Osteoblast (primary cell): Measurements from ENCODE around the gene SYT17. TPM values are rescaled to one million over a fixed set of nuclear protein-coding genes. Genes with fewer than 3 reads are reported as not detected.

Experiments used
- DNase-seq: peaks from one replicate; pipeline ENCODE4 v3.0.0; 2011; ENCODE audit warnings: low spot score, mixed read lengths; ENCODE audit not compliant: insufficient read length; ENCODE audit errors: missing footprints
- H2AFZ ChIP-seq: 2 replicates; pipeline ENCODE4 v1.6.0; 2011; ENCODE audit warnings: mild to moderate bottlenecking, low read length
- H3K27ac ChIP-seq: 2 replicates; pipeline ENCODE4 v1.5.1; 2011; ENCODE audit warnings: mild to moderate bottlenecking, low read depth, low read length, moderate library complexity
- H3K27me3 ChIP-seq: 2 replicates; pipeline ENCODE4 v1.6.0; 2012; ENCODE audit warnings: mild to moderate bottlenecking, control low read depth, inconsistent platforms, low read length, moderate library complexity; ENCODE audit not compliant: insufficient read depth
- H3K36me3 ChIP-seq: 2 replicates; pipeline ENCODE4 v1.5.1; 2011; ENCODE audit warnings: mild to moderate bottlenecking, low read length, control low read depth, moderate library complexity; ENCODE audit not compliant: insufficient read depth
- H3K4me1 ChIP-seq: 2 replicates; pipeline ENCODE4 v1.5.1; 2011; ENCODE audit warnings: mild to moderate bottlenecking, low read length, control low read depth, moderate library complexity; ENCODE audit not compliant: insufficient read depth
- H3K4me2 ChIP-seq: 2 replicates; pipeline ENCODE4 v1.6.0; 2011; ENCODE audit warnings: mild to moderate bottlenecking, low read length; ENCODE audit not compliant: insufficient read depth
- H3K4me3 ChIP-seq: fragments of 200-600 bp; sonication (generic); 3 replicates; pipeline ENCODE4 v1.5.1; 2012; ENCODE audit warnings: mild to moderate bottlenecking, low read length, inconsistent platforms; ENCODE audit not compliant: insufficient read depth
- H3K79me2 ChIP-seq: 2 replicates; pipeline ENCODE4 v1.6.0; 2012; ENCODE audit warnings: mild to moderate bottlenecking, low read length, control low read depth, inconsistent platforms; ENCODE audit not compliant: insufficient read depth
- H3K9me3 ChIP-seq: 2 replicates; pipeline ENCODE4 v1.5.1; 2011; ENCODE audit warnings: low read depth, low read length, control low read depth
- H4K20me1 ChIP-seq: 2 replicates; pipeline ENCODE4 v1.6.0; 2012; ENCODE audit warnings: mild to moderate bottlenecking, low read length, control low read depth; ENCODE audit not compliant: insufficient read depth
- total RNA-seq: library from RNA; depleted of rRNA; stranded (reverse); fragments of >200 nt; gene quantifications from 2 replicates; pipeline ENCODE4 v1.2.3, GENCODE V29; 2012
- TF ChIP-seq, protein P1 (sequence below): IDR thresholded peaks from 2 replicates; pipeline ENCODE4 v1.5.1; 2011; ENCODE audit warnings: mild to moderate bottlenecking, low read depth, low read length, moderate library complexity; ENCODE audit errors: extremely low read depth

SYT17 gene
- total RNA-seq, 1 donor, result under 0.01 TPM

DNA sequence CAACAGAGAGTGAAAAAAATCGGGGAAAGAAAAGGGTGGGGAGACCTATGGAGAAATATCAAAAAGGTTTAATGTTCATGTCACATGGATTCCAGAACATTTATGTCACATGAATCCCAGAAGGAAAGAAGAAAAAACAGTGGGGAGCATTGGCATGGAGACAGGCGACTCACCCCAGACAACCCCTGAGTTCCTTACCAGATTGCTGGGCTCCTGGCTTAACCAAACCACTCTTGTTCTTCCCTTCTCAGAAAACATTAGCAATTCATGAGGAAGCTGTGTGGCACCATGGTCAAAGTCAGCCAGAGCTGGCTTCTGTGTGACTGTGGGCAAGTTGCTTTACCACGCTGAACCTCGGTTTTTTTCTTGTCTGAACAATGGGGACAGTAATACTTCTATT lies 67.8 kb downstream of the SYT17 start:
- H4K20me1 ChIP-seq, result no peaks in the 10 kb centered on the region
- no peak overlapping the region for H3K4me2 ChIP-seq
- H3K27ac ChIP-seq, result no peak overlapping the region
- DNase-seq, result no peak
- H3K36me3 ChIP-seq, result no peaks in the 10 kb centered on the region
- H3K79me2 ChIP-seq, result no peaks in the 10 kb centered on the region
- no peak overlapping the region for H2AFZ ChIP-seq
- H3K4me1 ChIP-seq, result no peaks in the 10 kb centered on the region
- TF ChIP-seq, protein P1, sequence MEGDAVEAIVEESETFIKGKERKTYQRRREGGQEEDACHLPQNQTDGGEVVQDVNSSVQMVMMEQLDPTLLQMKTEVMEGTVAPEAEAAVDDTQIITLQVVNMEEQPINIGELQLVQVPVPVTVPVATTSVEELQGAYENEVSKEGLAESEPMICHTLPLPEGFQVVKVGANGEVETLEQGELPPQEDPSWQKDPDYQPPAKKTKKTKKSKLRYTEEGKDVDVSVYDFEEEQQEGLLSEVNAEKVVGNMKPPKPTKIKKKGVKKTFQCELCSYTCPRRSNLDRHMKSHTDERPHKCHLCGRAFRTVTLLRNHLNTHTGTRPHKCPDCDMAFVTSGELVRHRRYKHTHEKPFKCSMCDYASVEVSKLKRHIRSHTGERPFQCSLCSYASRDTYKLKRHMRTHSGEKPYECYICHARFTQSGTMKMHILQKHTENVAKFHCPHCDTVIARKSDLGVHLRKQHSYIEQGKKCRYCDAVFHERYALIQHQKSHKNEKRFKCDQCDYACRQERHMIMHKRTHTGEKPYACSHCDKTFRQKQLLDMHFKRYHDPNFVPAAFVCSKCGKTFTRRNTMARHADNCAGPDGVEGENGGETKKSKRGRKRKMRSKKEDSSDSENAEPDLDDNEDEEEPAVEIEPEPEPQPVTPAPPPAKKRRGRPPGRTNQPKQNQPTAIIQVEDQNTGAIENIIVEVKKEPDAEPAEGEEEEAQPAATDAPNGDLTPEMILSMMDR, result no peak
- no peaks in the 10 kb centered on the region for H3K9me3 ChIP-seq
- no peaks in the 10 kb centered on the region for H3K27me3 ChIP-seq
- H3K4me3 ChIP-seq, result no peak overlapping the region

DNA sequence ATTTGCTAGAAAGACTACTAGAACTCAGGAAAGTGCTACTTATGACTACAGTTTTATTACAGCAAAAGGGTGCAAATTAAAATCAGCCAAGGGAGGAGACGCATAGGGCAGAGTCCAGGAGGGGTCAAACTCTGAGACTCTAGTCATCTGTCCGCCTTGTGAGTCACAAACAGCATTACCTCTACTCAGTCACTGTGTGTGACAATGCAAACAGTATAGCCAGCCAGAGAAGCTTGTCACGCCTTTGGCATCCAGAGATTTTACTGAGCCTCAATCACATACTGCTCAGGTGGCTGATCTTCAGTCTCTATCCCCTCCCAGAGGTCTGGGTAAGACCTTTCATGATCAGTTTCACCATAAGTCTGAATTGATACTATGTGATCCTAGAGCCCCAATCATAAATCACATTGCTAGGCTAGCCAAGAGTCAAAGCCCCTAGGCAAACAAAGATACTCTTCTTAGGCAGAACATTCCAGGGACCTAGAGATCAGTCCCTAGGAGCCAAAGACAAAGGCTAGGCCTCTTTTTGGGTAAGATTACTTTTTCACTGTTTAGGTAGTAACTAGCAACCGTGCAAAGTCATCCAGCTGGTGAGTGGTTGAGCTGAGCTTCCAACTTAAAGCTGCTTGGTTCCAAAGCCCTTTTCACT lies 68.6 kb downstream of the SYT17 start:
- Histone ChIP-seq H4K20me1 (no peaks in the 10 kb centered on the region), H3K4me3 (no peak overlapping the region), H2AFZ (no peak overlapping the region), H3K4me1 (no peaks in the 10 kb centered on the region), H3K4me2 (no peak overlapping the region), H3K27me3 (no peaks in the 10 kb centered on the region), H3K9me3 (no peaks in the 10 kb centered on the region), H3K36me3 (no peaks in the 10 kb centered on the region), H3K79me2 (no peaks in the 10 kb centered on the region), H3K27ac (no peak overlapping the region)
- no peak for DNase-seq
- TF ChIP-seq, protein P1, result no peak

DNA sequence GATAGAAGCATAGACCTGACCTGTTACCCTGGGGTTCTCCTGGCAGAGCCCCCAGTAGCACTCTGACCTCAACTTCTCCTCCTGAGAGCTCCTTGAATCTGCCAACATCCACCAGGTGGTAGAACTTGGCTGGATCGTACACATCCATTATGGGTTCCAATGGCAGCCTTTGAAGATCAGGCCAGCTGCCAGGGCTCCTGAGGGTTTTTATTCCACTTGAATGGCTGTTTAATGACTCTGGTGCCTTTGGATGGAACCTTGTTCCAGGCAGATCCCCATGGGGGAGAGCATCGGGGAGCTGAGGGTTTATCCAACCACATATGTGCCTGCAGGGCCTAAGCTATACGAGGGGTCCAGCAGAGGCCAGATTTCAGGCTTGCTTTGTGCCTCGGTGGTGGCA lies 70.4 kb downstream of the SYT17 start:
- Histone ChIP-seq H3K4me1 (no peaks in the 10 kb centered on the region), H3K4me3 (no peak overlapping the region), H3K27me3 (no peaks in the 10 kb centered on the region), H2AFZ (no peak overlapping the region), H3K27ac (no peak overlapping the region), H3K9me3 (no peaks in the 10 kb centered on the region), H4K20me1 (no peaks in the 10 kb centered on the region), H3K79me2 (no peaks in the 10 kb centered on the region), H3K36me3 (no peaks in the 10 kb centered on the region), H3K4me2 (no peak overlapping the region)
- no peak for DNase-seq
- TF ChIP-seq, protein P1, result no peak

DNA sequence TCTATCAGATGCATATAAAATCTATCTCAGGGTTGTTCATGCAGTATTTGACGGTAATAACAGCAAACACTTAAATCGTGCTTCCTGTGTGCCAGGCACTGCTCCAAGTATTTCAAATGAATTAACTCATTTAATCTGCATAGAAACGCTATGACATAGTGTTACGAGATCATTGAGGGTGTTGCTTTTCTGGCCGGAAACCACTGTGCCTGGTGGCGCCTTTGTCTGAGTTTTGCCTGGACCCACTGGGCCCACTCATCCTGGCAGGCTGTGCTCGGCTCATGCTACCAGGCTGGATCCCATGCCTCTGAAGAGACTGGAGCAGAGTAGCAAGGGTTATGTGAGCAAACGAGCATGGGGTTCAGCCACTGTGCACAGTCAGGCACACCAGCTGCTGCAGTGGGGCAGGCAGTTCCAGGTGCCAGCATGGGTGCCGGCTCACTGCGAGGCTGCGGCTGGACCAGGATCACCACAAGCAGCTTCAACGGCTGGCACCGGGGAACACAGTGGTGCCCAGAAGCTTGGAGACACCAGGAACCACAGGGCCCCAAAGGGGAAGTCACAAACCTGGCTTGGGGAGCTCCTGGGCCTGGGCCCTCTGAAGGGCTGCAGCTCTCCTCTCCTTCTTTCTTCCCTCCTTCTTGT lies 71.6 kb downstream of the SYT17 start:
- no peak overlapping the region for H2AFZ ChIP-seq
- H3K4me3 ChIP-seq, result no peak overlapping the region
- H3K79me2 ChIP-seq, result no peaks in the 10 kb centered on the region
- no peaks in the 10 kb centered on the region for H4K20me1 ChIP-seq
- no peaks in the 10 kb centered on the region for H3K27me3 ChIP-seq
- TF ChIP-seq, protein P1, result no peak
- H3K4me2 ChIP-seq, result no peak overlapping the region
- no peaks in the 10 kb centered on the region for H3K36me3 ChIP-seq
- H3K27ac ChIP-seq, result no peak overlapping the region
- H3K9me3 ChIP-seq, result no peaks in the 10 kb centered on the region
- H3K4me1 ChIP-seq, result no peaks in the 10 kb centered on the region
- DNase-seq, result no peak
